Fibroblast of lung (primary cell): Measurements from ENCODE around the gene OR2AT4. TPM values are rescaled to one million over a fixed set of nuclear protein-coding genes. Genes with fewer than 3 reads are reported as not detected.
"Not testable (repeated sequence)": the region's sequence is repeated elsewhere in the genome, so short reads cannot be mapped to it uniquely, and the experiment has no call there.

Experiments used
- DNase-seq, 2 donors: peaks; one replicate each; pipeline versions ENCODE4 v3.0.0 to v3.0.0-alpha.2; 2010; ENCODE audit warnings: low read depth in 2 of 2
- H2AFZ ChIP-seq: 2 replicates; pipeline ENCODE4 v1.5.1; 2012; ENCODE audit warnings: low read length, control low read depth, inconsistent platforms
- H3K27ac ChIP-seq: 2 replicates; pipeline ENCODE4 v1.5.1; 2011; ENCODE audit warnings: low read length, control low read depth; ENCODE audit not compliant: insufficient read depth
- H3K27me3 ChIP-seq: 2 replicates; pipeline ENCODE4 v1.5.1; 2011; ENCODE audit warnings: mild to moderate bottlenecking, low read length; ENCODE audit not compliant: control insufficient read depth, insufficient read depth
- H3K36me3 ChIP-seq: 2 replicates; pipeline ENCODE4 v1.5.1; 2011; ENCODE audit warnings: low read length; ENCODE audit not compliant: control insufficient read depth, insufficient read depth
- H3K4me1 ChIP-seq: 2 replicates; pipeline ENCODE4 v1.5.1; 2011; ENCODE audit warnings: low read length; ENCODE audit not compliant: control insufficient read depth, insufficient read depth; ENCODE audit errors: extremely low read depth
- H3K4me2 ChIP-seq: 2 replicates; pipeline ENCODE4 v1.5.1; 2011; ENCODE audit warnings: low read length, control low read depth; ENCODE audit not compliant: insufficient read depth; ENCODE audit errors: extremely low read depth
- H3K4me3 ChIP-seq, 4 experiments: fragments of 200-600 bp in 1 of 4; sonication (generic) in 1 of 4; replicated peaks in 1 of 4; 2 replicates each; pipeline ENCODE4 v1.5.1; 2011 to 2016; ENCODE audit warnings: low read length in 4 of 4, low read depth in 3 of 4, mild to moderate bottlenecking in 3 of 4, control low read depth in 2 of 4, inconsistent platforms in 1 of 4, mixed read lengths in 1 of 4; ENCODE audit not compliant: insufficient read depth in 1 of 4; ENCODE audit errors: control extremely low read depth in 1 of 4
- H3K79me2 ChIP-seq: 2 replicates; pipeline ENCODE4 v1.5.1; 2012; ENCODE audit warnings: mild to moderate bottlenecking, low read length, inconsistent platforms; ENCODE audit not compliant: control insufficient read depth, insufficient read depth
- H3K9ac ChIP-seq: 2 replicates; pipeline ENCODE4 v1.5.1; 2011; ENCODE audit warnings: mild to moderate bottlenecking, low read length, control low read depth; ENCODE audit not compliant: insufficient read depth
- H3K9me3 ChIP-seq: 2 replicates; pipeline ENCODE4 v1.5.1; 2012; ENCODE audit warnings: low read depth, low read length; ENCODE audit not compliant: control insufficient read depth, insufficient read depth
- H4K20me1 ChIP-seq: 2 replicates; pipeline ENCODE4 v1.5.1; 2011; ENCODE audit warnings: low read length; ENCODE audit not compliant: control insufficient read depth, insufficient read depth; ENCODE audit errors: extremely low read depth
- EZH2 ChIP-seq: IDR thresholded peaks from 2 replicates; pipeline ENCODE4 v1.5.1; 2012; ENCODE audit warnings: low read length, control low read depth, mild to moderate bottlenecking; ENCODE audit errors: missing control alignments
- polyA plus RNA-seq, 2 donors: library from polyadenylated mRNA; depleted of rRNA in 1 of 2; stranded (reverse) in 1 of 2; unstranded in 1 of 2; fragments of >200 nt; gene quantifications; 2 replicates each; pipeline ENCODE4 v1.2.1, GENCODE V29; 2011 to 2012; ENCODE audit warnings: missing spikeins in 1 of 2
- total RNA-seq: library from RNA; depleted of rRNA; stranded (reverse); fragments of >200 nt; gene quantifications from 2 replicates; pipeline ENCODE4 v1.2.1, GENCODE V29; 2014
- TF ChIP-seq, protein P1 (sequence below), 2 donors: IDR thresholded peaks in 1 of 2; conservative IDR thresholded peaks in 1 of 2; 1 replicate in 1 of 2; 2 replicates in 1 of 2; pipeline ENCODE4 v1.5.1; 2011 to 2012; ENCODE audit warnings: low read length in 2 of 2, control low read depth in 1 of 2, inconsistent platforms in 1 of 2, low read depth in 1 of 2, mild to moderate bottlenecking in 1 of 2

Gene OR2AT4
- total and polyA plus RNA-seq, 2 donors (not counting 1 experiment from before 2014, with no cell fraction given), result not detected

GRCh38 chr11:75052457-75052856 lies 44.2 kb downstream of the OR2AT4 start:
- H3K4me2 ChIP-seq, result no peak overlapping the region
- H3K9me3 ChIP-seq, result no peaks in the 10 kb centered on the region
- H3K27me3 ChIP-seq, result no peaks in the 10 kb centered on the region
- H3K9ac ChIP-seq, result no peak overlapping the region
- no peaks in the 10 kb centered on the region for H4K20me1 ChIP-seq
- no peak overlapping the region for H3K4me3 ChIP-seq
- H3K36me3 ChIP-seq, result no peaks in the 10 kb centered on the region
- no peak overlapping the region for H2AFZ ChIP-seq
- no peaks in the 10 kb centered on the region for H3K4me1 ChIP-seq
- DNase-seq, result no peak
- no peak overlapping the region for H3K27ac ChIP-seq
- H3K79me2 ChIP-seq, result no peaks in the 10 kb centered on the region
- TF ChIP-seq, protein P1, sequence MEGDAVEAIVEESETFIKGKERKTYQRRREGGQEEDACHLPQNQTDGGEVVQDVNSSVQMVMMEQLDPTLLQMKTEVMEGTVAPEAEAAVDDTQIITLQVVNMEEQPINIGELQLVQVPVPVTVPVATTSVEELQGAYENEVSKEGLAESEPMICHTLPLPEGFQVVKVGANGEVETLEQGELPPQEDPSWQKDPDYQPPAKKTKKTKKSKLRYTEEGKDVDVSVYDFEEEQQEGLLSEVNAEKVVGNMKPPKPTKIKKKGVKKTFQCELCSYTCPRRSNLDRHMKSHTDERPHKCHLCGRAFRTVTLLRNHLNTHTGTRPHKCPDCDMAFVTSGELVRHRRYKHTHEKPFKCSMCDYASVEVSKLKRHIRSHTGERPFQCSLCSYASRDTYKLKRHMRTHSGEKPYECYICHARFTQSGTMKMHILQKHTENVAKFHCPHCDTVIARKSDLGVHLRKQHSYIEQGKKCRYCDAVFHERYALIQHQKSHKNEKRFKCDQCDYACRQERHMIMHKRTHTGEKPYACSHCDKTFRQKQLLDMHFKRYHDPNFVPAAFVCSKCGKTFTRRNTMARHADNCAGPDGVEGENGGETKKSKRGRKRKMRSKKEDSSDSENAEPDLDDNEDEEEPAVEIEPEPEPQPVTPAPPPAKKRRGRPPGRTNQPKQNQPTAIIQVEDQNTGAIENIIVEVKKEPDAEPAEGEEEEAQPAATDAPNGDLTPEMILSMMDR (conservative IDR thresholded peaks at IDR 0.05 in 1 of 2, IDR thresholded peaks at IDR 0.05 in 1 of 2; ENCODE audit: low read depth in 1 of 2, low read length in 2 of 2), result no peak
- TF ChIP-seq EZH2, result no peak

GRCh38 chr11:75051043-75051442 lies 45.6 kb downstream of the OR2AT4 start:
- H3K27me3 ChIP-seq, result no peaks in the 10 kb centered on the region
- no peaks in the 10 kb centered on the region for H3K9me3 ChIP-seq
- H3K4me3 ChIP-seq, result no peak overlapping the region
- TF ChIP-seq, protein P1 (conservative IDR thresholded peaks at IDR 0.05 in 1 of 2, IDR thresholded peaks at IDR 0.05 in 1 of 2; ENCODE audit: low read depth in 1 of 2, low read length in 2 of 2), result no peak
- TF ChIP-seq EZH2, result no peak
- no peak overlapping the region for H3K4me2 ChIP-seq
- no peaks in the 10 kb centered on the region for H3K36me3 ChIP-seq
- H3K4me1 ChIP-seq, result no peaks in the 10 kb centered on the region
- no peaks in the 10 kb centered on the region for H4K20me1 ChIP-seq
- H3K79me2 ChIP-seq, result no peaks in the 10 kb centered on the region
- no peak overlapping the region for H3K9ac ChIP-seq
- no peak for DNase-seq
- H3K27ac ChIP-seq, result no peak overlapping the region
- no peak overlapping the region for H2AFZ ChIP-seq

DNA sequence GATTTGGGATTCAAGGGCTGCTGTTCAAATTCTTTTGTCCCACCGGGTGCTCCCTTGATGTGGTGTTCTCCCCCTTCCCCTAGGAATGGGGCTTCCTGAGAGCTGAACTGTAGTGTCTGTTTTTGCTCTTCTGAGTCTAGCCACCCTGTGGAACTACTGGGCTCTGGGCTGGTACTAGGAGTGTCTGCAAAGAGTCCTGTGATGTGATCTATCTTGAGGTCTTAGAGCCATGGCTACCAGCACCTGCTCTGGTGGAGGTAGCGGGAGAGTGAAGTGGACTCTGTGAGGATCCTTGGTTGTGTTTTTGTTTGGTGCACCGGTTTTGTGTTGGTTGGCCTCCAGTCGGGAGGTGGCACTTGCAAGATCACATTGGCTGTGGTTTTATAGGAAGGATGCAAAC lies 46.2 kb downstream of the OR2AT4 start:
- Histone ChIP-seq H4K20me1 (no peaks in the 10 kb centered on the region), H3K9me3 (no peaks in the 10 kb centered on the region), H3K36me3 (no peaks in the 10 kb centered on the region), H2AFZ (no peak overlapping the region), H3K79me2 (no peaks in the 10 kb centered on the region), H3K4me2 (no peak overlapping the region), H3K27me3 (no peaks in the 10 kb centered on the region), H3K4me3 (no peak overlapping the region), H3K27ac (no peak overlapping the region), H3K4me1 (no peaks in the 10 kb centered on the region), H3K9ac (no peak overlapping the region)
- DNase-seq, result no peak
- TF ChIP-seq, protein P1 (conservative IDR thresholded peaks at IDR 0.05 in 1 of 2, IDR thresholded peaks at IDR 0.05 in 1 of 2; ENCODE audit: low read depth in 1 of 2, low read length in 2 of 2), result no peak
- no peak for TF ChIP-seq EZH2

GRCh38 chr11:75049501-75050266 lies 47.0 kb downstream of the OR2AT4 start:
- DNase-seq, H3K4me2 ChIP-seq, H4K20me1 ChIP-seq, H3K27me3 ChIP-seq, H3K79me2 ChIP-seq, H3K9ac ChIP-seq, H2AFZ ChIP-seq, H3K4me1 ChIP-seq, H3K9me3 ChIP-seq, H3K27ac ChIP-seq, H3K4me3 ChIP-seq, H3K36me3 ChIP-seq: not testable (repeated sequence)
